ENCODE measurements around the gene PARP1. TPM values are rescaled to one million over a fixed set of nuclear protein-coding genes. Genes with fewer than 3 reads are reported as not detected.

PARP1 gene
- total RNA-seq, 4 donors from 2014 or later, result 40.4 to 72.2 (median 51.1) TPM

DNA sequence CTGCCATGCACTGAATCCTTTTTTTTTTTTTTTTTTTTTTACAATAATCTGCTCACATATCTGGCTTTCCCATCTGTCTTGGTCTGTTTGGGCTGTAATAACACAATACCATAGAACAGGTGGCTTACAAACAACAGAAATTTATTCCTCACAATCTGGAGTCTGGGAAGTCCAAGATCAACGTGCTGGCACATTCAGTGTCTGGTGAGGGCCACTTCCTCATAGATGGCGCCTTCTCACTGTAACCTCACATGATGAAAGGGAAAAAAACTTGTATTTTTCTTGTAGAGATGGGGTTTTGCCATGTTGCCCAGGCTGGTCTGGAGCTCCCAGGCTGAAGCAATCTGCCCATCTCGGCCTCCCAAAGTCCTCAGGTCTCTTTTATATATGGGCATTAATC, 13.0 kb upstream of the PARP1 start:
- TF ChIP-seq, protein P1, sequence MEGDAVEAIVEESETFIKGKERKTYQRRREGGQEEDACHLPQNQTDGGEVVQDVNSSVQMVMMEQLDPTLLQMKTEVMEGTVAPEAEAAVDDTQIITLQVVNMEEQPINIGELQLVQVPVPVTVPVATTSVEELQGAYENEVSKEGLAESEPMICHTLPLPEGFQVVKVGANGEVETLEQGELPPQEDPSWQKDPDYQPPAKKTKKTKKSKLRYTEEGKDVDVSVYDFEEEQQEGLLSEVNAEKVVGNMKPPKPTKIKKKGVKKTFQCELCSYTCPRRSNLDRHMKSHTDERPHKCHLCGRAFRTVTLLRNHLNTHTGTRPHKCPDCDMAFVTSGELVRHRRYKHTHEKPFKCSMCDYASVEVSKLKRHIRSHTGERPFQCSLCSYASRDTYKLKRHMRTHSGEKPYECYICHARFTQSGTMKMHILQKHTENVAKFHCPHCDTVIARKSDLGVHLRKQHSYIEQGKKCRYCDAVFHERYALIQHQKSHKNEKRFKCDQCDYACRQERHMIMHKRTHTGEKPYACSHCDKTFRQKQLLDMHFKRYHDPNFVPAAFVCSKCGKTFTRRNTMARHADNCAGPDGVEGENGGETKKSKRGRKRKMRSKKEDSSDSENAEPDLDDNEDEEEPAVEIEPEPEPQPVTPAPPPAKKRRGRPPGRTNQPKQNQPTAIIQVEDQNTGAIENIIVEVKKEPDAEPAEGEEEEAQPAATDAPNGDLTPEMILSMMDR (IDR thresholded peaks at IDR 0.05; ENCODE audit: low read depth), result no peak

DNA sequence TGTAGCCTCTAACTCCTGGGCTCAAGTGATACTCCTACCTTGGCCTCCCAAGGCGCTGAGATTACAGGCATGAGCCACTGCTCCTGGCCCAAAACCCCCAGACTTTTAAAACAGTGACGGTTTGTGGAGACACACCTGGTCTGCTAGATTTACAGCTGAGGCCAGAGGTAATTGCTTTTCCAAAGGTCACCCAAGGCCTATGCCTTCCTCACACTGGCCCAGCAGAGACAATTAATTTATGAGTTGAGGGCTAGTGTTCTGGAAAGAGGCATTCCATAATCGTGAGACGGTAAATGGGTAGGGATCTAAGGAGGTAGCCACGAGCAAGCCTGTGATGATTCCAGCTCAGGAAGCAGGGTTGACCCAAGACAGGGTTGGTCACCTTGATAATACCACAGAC, 12.4 kb upstream of the PARP1 start:
- TF ChIP-seq, protein P1 (IDR thresholded peaks at IDR 0.05; ENCODE audit: low read depth), result no peak

DNA sequence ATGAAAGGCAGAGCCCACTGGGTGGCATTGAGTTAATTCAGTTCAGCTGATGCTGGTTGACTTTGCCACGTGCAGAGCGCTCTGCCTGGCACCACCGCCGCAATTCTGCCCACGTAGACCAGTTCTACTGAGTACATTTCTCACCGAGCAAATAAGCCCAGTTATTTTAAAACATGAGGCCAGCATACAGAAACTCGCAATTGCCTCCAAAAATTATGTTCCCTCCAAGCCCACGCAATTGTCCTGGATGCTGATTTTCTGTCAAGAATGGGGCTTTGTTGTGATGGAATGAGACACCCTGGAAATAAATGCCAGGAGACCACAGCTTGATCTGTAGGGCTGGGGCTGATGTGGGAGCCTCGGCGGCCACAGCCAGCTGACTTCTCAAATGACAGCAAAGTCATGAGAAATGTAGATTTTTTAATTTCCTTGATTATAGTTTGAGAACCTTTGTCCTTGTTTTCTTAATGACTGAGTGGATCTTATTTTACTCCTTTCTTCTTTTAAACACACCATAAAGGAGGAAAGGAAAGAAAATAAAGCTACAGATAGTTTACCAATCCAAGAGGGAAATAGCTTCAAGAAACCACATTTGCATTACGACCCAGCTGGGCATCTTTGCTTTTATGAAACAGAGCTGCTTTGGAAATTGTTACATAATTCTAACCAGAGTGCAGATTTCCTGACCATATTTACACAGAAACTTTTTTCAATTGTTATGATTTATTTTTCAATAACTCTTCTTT, 11.6 kb upstream of the PARP1 start:
- TF ChIP-seq, protein P1 (IDR thresholded peaks at IDR 0.05; ENCODE audit: low read depth), result no peak

DNA sequence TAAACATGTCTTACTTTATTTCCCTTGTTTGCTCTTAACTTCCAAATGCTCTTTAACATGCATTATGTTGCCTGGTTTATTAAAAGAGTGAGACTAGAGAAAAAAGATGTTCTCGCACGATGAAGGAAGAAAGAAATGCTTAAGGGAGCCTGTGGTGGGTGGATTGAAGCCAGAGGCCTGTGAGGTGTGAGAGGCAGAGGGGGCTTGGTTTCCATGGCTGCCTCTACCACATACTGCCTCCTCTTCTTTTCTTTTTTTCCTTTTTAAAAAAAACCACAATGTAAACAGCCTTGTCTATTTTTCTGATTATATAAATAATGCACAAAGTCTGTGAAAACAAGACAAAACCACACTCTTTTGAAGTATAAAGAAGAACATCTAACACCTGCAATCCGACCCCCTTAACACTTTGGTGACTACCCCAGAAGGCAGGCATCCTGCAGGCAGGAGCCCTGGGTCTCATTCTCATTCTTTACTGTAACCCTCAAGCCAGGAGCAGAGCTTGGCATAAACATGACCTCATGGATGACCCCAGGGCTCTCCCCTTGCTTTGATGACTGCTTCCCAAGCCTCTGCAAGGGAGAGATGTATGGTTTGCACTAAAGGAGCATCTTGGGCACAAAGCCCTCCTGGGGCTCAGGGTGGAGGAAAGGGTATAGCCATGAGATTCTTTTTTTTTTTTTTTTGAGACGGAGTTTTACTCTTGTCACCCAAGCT, 10.1 kb upstream of the PARP1 start:
- TF ChIP-seq, protein P1 (IDR thresholded peaks at IDR 0.05; ENCODE audit: low read depth), result no peak

DNA sequence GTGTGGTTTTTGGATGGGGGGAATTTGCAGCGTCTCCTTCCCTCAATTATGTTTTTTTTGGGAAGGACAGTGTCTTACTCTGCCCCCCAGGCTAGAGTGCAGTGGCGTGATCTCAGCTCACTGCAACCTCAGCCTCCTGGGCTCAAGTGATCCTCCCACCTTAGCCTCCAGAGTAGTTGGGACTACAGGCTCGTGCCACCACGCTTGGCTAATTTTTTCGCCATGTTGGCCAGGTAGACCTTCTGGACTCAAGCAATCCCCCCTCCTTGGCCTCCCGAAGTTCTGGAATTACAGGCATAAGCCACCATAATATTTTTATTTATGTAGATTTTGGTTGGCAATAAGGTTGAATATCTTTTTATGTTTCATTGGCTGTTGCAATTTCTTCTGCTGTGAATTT, 9.5 kb upstream of the PARP1 start:
- TF ChIP-seq, protein P1 (IDR thresholded peaks at IDR 0.05; ENCODE audit: low read depth), result no peak

DNA sequence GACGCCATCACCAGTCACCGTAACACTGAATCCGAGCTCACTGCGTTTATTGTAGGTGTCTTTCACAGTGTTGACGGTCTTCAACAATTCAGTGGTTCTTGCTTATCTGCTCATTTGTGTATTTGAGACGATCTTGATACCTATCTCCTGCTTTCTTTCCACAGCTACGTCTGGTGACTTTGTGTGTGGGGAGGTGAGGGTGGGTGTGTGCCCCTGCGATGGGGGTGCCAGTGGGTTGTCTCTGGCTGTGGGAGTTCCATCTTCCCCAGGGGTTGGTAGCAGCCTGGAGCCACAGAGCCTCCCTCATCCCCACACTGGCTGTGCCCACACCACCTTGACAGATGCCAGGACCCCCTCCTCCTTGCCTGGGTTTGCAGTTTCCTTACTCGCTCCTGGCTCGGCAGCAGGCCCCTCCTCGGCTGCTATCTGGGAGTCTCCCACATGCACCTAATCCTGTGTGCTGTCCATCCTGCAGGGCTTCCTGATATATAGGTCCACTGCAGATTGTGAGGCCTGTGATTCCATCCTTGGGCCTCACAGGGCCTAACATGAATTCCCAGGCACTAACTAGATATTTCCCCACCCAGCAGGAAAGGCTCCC, 6.3 kb upstream of the PARP1 start:
- TF ChIP-seq, protein P1 (IDR thresholded peaks at IDR 0.05; ENCODE audit: low read depth), result no peak

DNA sequence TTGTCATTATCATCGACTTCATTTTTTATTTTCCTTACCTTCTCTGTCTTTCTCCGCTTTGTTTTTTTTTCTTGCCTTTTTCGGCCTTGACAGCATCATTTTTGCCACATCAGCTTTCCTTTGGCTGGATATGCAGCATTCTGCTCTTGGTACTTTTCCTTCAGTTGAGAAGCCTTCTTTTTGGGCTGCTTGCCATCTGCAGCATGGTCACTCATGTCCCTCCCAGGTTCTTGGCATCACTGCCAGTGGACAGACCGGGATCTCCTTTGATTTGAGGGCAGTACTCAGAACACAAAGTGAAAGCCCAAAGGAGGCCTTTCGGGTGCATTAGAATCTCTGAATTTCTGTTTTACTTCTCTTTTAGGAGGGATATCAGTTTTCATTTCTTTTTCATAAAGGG, 3.7 kb upstream of the PARP1 start:
- TF ChIP-seq, protein P1 (IDR thresholded peaks at IDR 0.05; ENCODE audit: low read depth), result no peak

Measured in subcutaneous adipose tissue (tissue), 4 donors.